Activated CD4-positive, alpha-beta T cell treated with anti-CD3 and anti-CD28 coated beads, Interleukin-2, amount 50 U/mL, for 48 hours (primary cell): ENCODE results near the gene LRCH2.

Experiments
- DNase-seq, 2 experiments: peaks; one replicate each; pipeline ENCODE4 v3.0.0-alpha.2; 2020

LRCH2 gene

GRCh38 chrX:115192244-115192700 lies 41.6 kb downstream of the LRCH2 start:
- no peak for DNase-seq

DNA sequence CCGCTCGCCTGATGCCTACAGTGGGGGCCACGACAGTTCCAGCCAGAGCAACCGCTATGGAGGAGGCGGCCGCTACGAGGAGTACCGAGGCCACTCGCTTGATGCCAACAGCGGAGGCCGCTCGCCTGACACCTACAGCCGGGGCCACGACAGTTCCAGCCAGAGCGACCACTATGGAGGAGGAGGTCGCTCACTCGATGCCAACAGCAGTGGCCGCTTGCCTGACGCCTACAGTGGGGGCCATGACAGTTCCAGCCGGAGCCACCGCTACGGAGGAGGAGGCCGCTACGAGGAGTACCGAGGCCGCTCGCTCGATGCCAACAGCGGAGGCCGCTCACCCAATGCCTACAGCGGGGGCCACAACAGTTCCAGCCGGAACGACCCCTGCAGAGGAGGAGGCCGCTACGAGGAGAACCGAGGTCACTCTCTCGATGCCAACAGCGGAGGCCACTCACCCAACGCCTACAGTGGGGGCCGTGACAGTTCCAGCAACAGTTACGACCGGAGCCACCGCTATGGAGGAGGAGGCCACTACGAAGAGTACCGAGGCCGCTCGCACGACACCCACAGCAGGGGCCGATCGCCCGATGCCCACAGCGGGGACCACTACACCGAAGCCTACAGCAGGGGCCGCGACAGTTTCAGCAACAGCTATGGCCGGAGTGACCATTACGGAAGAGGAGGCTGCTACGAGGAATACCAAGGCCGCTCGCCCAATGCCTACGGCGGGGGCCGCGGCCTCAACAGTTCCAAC lies 42.2 kb downstream of the LRCH2 start:
- DNase-seq, result no peak

DNA sequence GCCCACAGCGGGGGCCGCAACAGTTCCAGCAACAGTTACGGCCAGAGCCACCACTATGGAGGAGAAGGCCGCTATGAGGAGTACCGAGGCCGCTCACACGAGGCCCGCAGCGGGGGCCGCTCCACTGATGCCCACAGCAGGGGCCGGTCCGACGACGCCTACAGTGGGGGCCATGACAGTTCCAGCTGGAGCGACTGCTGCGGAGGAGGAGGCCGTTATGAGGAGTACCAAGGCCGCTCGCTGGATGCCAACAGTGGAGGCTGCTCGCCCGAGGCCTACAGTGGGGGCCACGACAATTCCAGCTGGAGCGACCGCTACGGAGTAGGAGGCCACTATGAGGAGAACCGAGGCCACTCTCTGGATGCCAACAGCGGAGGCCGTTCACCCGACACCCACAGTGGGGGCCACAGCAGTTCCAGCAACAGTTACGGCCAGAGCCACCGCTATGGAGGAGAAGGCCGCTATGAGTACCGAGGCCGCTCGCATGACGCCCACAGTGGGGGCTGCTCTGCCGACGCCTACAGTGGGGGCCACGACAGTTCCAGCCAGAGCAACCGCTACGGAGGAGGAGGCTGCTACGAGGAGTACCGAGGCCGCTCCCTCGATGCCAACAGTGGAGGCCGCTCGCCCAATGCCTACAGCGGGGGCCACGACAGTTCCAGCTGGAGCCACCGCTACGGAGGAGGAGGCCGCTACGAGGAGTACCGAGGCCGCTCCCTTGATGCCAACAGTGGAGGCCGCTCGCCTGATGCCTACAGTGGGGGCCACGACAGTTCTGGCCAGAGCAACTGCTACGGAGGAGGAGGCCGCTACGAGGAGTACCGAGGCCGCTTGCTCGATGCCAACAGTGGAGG lies 43.0 kb downstream of the LRCH2 start:
- no peak for DNase-seq

DNA sequence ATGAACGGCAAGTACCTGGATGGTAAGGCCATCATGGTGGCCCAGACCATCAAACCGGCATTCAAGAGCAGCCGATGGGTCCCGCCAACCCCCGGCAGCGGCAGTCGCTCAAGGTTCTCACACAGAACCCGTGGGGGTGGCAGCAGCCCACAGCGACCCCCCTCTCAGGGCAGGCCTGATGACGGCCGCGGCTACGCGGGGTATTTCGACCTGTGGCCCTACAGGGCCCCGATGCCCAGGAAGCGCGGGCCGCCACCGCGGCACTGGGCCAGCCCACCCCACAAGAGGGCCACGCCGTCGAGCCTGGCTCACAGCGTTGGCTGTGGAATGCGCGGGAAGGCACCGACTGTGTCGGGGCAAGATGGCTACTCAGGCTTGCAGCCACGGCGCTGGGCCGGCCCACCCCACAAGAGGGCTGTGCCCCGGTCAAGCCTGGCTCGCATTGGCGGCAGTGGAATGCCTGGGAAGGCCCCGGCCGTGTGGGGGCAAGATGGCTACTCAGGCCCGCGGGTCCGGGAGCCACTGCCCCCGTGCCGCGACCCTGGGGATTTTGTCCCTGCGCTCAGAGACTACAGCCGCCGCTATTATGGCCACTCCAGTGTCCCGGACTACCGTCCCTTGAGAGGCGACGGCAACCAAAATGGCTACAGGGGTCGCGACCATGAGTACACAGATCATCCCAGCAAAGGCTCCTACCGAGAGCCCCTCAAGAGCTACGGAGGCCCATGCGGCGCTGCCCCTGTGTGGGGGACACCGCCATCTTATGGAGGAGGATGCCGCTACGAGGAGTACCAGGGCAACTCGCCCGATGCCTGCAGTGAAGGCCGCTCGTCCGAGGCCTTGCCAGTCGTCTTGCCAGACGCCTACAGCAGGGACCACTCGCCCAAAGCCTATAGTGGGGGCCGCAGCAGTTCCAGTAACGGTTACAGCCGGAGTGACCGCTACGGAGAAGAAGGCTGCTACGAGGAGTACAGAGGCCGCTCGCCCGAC lies 44.0 kb downstream of the LRCH2 start:
- DNase-seq, result no peak

GRCh38 chrX:115189110-115189509 lies 44.8 kb downstream of the LRCH2 start, which contains the start of gene RBMXL3:
RBMXL3 (plus strand) TSS chrX:115189410; CDS start chrX:115189442, 32 bp downstream.
- DNase-seq, result no peak

- no peak for DNase-seq
These were observed 49.9 kb downstream of the LRCH2 start for GRCh38 chrX:115183980-115184379.

GRCh38 chrX:115178473-115178872 lies 55.4 kb downstream of the LRCH2 start:
- no peak for DNase-seq

DNA sequence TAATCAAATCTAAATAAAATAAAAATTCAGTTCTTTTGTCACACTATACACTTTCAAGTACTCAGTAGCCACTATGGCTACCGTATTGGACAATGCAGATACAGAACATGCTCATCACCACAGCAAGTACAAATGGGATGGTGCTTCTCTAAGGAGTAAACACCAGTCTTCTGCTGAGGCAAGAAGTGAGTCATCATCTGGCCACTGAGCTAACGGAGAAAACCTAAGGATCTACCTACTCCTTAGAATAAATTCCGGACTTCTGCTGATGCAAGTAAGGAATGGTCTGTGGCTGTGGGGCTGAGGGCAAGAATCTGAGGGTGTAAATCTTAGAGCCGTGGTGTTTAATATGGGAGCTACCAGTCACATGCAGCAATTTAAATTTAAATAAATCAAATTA lies 56.0 kb downstream of the LRCH2 start:
- DNase-seq, result no peak

DNA sequence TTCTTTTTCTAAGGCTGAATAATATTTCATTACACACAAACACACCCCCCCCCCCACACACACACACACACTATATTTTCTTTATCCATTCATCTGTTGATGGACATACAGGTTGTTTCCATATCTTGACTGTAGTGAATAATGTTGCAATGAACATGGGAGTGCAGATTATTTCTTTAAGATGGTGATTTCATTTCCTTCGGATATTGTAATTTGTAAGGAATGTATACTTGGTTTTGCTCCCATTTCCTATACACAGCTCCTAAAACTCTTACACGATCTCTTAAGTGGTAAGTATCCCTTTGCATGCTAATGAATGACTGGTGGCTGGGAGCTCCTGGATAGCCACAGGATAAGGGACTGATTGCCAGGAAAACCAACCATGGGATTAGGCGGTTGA lies 59.3 kb downstream of the LRCH2 start:
- DNase-seq, result no peak

- no peak for DNase-seq
These were observed 60.7 kb downstream of the LRCH2 start for GRCh38 chrX:115173181-115173580.

DNA sequence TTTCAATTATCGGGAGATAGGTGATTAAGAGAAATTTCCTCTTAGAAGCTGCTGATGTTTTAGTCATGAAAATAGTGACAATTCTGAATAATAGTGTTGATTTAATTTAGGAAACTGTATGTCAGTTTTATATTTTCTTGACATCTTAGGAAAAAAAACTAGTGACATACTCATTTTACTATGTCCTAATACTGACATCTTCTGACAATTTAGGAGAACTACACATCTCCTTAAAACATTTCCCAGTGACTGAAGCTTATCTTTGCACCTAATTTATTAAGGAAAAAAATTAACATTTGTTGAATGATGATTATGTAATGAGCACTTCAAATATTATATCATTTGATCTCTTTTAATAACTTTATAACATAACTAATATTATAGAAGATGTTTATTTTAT lies 86.7 kb downstream of the LRCH2 start:
- DNase-seq, result no peak

DNA sequence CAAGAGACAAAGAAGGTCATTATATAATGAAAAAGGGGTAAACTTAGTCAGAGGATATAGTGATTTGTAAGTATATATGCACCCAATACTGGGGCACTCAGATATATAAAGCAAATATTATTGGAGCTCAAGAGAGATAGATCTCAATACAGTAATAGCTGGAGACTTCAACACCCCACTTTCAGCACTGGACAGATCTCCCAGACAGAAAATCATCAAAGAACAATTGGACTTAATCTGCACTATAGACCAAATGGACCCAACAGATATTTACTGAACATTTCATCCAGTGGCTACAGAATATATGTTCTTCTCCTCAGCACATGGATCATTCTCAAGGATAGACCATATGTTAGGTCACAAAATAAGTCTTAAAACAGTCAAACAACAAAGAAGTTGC lies 91.8 kb downstream of the LRCH2 start:
- DNase-seq, result no peak

GRCh38 chrX:115138040-115138439 lies 95.9 kb downstream of the LRCH2 start:
- no peak for DNase-seq

- no peak for DNase-seq
These were observed 99.5 kb downstream of the LRCH2 start for GRCh38 chrX:115134382-115134781.

DNA sequence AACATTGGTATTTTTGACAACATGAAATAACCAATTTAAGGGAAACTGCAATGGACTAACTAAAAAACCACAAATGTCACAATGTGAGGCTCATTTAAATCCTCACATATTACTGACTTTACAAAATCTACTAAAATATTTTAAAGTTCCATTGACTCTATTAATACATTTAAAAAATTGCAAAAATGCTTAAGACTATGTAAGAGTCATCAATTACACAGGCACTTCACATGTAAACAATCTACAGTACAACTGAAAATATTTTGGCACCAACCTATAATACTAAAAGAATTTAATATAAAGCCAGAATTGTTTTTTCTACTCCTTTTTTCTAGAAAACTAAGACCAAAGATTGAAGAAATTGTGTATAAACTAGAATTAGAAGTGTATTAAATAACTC lies 121.5 kb downstream of the LRCH2 start:
- DNase-seq, result no peak

GRCh38 chrX:115098897-115099296 lies 135.0 kb downstream of the LRCH2 start:
- no peak for DNase-seq

DNA sequence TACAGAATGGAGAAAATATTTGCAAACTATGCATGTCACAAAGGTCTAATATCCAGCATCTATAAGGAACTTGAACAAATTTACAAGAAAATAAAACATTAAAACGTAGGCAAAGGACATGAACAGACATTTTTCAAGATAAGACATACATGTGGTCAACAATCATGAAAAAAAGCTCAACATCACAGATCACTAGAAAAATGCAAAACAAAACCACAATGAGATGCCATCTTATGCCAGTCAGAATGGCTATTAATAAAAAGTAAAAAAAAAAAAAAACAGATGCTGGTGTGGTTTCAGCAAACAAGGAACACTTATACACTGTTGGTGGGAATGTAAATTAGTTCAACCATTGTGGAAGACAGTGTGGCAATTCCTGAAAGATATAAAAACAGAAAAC lies 140.7 kb downstream of the LRCH2 start:
- DNase-seq, result no peak

- no peak for DNase-seq
These were observed 144.5 kb downstream of the LRCH2 start for GRCh38 chrX:115089419-115089818.

DNA sequence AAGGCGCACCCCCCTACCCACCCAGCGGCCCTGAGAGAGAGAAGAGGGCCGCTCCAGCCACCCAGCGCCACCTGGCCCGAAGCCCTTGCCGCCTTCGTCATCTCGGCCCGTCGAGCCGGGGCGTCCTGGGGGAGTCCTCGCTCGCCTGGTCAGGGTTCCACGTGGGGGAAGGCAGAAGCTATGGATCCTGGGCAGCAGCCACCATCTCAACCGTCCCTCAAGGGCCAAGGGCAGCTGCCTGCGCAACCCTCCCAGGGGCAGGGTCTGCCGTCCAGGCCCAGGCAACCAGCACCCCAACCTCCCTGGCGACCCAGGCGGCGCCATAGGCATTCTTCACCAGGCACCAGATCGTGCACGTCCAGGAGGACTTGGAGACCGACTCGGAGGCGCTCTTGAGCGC lies 165.0 kb downstream of the LRCH2 start:
- no peak for DNase-seq

- DNase-seq, result no peak
These were observed 166.1 kb downstream of the LRCH2 start for GRCh38 chrX:115067812-115068211.

- no peak for DNase-seq
These were observed 168.6 kb downstream of the LRCH2 start for GRCh38 chrX:115065304-115065703.
